ENCODE measurements around the gene MEI4. TPM values are rescaled to one million over a fixed set of nuclear protein-coding genes. Genes with fewer than 3 reads are reported as not detected.

Gene MEI4
- total and polyA plus RNA-seq, 2 of the 4 experiments (the other 2 are of a cell fraction), result not detected

DNA sequence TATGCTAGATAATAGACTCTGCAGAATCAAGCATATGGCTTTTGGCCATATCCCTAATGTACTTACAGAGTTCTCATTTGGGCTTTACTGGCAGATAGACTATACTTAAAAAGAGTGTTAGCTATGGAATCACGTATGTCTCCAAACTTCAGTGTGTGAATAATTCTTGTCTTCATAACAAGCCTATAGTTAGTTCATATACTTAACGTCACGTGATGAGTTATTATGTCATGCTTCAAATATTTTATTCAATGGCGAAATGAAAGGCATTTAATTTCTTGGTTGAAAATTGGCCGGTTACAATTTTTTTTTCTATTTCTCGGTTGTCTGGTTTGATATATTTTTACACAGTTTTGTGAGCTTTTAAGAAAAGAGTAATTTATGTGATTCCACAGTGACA, 62.7 kb downstream of the MEI4 start:
- DNase-seq (no peak), ATAC-seq (ENCODE audit: low read depth) (no peak)
- Histone ChIP-seq H2BK20ac (ENCODE audit: low read depth, low read length) (no peak overlapping the region), H2AK5ac (ENCODE audit: low read depth, low read length) (no peak overlapping the region), H3K4me3 (ENCODE audit: insufficient read depth, low read depth, low read length) (no peak overlapping the region), H3K36me3 (ENCODE audit: control insufficient read depth, insufficient read depth, low read length) (no peaks in the 10 kb centered on the region), H3K27me3 (ENCODE audit: control insufficient read depth, insufficient read depth, low read length) (no peaks in the 10 kb centered on the region), H3K23ac (ENCODE audit: low read depth, low read length) (no peak overlapping the region), H4K20me1 (ENCODE audit: insufficient read depth, low read length) (no peaks in the 10 kb centered on the region), H3K27ac (ENCODE audit: insufficient read depth, low read length) (no peak overlapping the region), H3K9me1 (ENCODE audit: insufficient read depth, low read length) (no peaks in the 10 kb centered on the region), H2BK5ac (ENCODE audit: low read depth, low read length, poor library complexity, severe bottlenecking) (no peak overlapping the region), H3K4me2 (ENCODE audit: low read depth, low read length) (no peak overlapping the region), H3K14ac (replicated peaks; ENCODE audit: low read depth, low read length) (no peak overlapping the region), H2AK9ac (replicated peaks; ENCODE audit: low read depth, low read length, poor library complexity) (no peak overlapping the region), H3K4ac (ENCODE audit: low read depth, low read length) (no peak overlapping the region), H3K9me3 (ENCODE audit: control insufficient read depth, insufficient read depth, low read length) (peaks cover 6% of the 10 kb centered on the region), H3K9ac (ENCODE audit: low read depth, low read length) (no peak overlapping the region), H3K79me1 (ENCODE audit: low read depth in 1 of 2, low read length in 2 of 2) (no peaks in the 10 kb centered on the region), H2BK15ac (ENCODE audit: low read depth, low read length) (no peak overlapping the region), H2BK120ac (ENCODE audit: low read depth, low read length) (no peak overlapping the region), H4K91ac (ENCODE audit: insufficient read depth, low read depth, low read length) (no peak overlapping the region), H3K56ac (ENCODE audit: extremely low read depth, insufficient read depth, low read length) (no peak overlapping the region), H2AFZ (replicated peaks; ENCODE audit: low read length, poor library complexity) (no peak overlapping the region), H3K4me1 (ENCODE audit: control insufficient read depth, insufficient read depth, low read length) (no peaks in the 10 kb centered on the region), H4K5ac (ENCODE audit: low read depth, low read length) (no peak overlapping the region), H3K18ac (ENCODE audit: low read depth, low read length) (no peak overlapping the region), H4K8ac (ENCODE audit: low read depth in 2 of 2, low read length in 2 of 2) (no peak overlapping the region)
- no TSS peak for BruUV-seq (replicated peaks)
- intact Hi-C loops (cut with micrococcal nuclease), result no loop called here
- POLR2A ChIA-PET (ENCODE audit: unreplicated experiment), result no interaction called here
- WGBS, 2 experiments (ENCODE audit: extremely low coverage in 2 of 2, insufficient read length in 1 of 2), result no CpG with 5 or more reads among the region's 6 CpGs
- TF ChIP-seq RFX5 (IDR thresholded peaks at IDR 0.05; ENCODE audit: low read depth, low read length), result no peak
- TF ChIP-seq BHLHE40 (IDR thresholded peaks at IDR 0.05; ENCODE audit: low read depth, low read length), result no peak
- TF ChIP-seq RAD21 (IDR thresholded peaks at IDR 0.05; ENCODE audit: low read length), result no peak
- TF ChIP-seq CEBPB (IDR thresholded peaks at IDR 0.05; ENCODE audit: low read depth, low read length), result no peak
- no peak for TF ChIP-seq CHD1 (IDR thresholded peaks at IDR 0.05; ENCODE audit: low read depth, low read length)
- TF ChIP-seq, protein P1, sequence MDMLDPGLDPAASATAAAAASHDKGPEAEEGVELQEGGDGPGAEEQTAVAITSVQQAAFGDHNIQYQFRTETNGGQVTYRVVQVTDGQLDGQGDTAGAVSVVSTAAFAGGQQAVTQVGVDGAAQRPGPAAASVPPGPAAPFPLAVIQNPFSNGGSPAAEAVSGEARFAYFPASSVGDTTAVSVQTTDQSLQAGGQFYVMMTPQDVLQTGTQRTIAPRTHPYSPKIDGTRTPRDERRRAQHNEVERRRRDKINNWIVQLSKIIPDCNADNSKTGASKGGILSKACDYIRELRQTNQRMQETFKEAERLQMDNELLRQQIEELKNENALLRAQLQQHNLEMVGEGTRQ (IDR thresholded peaks at IDR 0.05; ENCODE audit: low read depth, low read length), result no peak
- TF ChIP-seq MAZ (IDR thresholded peaks at IDR 0.05; ENCODE audit: borderline replicate concordance, low read depth, low read length), result no peak
- TF ChIP-seq POLR2A (IDR thresholded peaks at IDR 0.05; ENCODE audit: low read depth, low read length), result no peak
- TF ChIP-seq MAFK (IDR thresholded peaks at IDR 0.05; ENCODE audit: low read depth, low read length), result no peak
- no peak for TF ChIP-seq MXI1 (IDR thresholded peaks at IDR 0.05; ENCODE audit: borderline replicate concordance, low read depth, low read length)
- TF ChIP-seq, protein P2, sequence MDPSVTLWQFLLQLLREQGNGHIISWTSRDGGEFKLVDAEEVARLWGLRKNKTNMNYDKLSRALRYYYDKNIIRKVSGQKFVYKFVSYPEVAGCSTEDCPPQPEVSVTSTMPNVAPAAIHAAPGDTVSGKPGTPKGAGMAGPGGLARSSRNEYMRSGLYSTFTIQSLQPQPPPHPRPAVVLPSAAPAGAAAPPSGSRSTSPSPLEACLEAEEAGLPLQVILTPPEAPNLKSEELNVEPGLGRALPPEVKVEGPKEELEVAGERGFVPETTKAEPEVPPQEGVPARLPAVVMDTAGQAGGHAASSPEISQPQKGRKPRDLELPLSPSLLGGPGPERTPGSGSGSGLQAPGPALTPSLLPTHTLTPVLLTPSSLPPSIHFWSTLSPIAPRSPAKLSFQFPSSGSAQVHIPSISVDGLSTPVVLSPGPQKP (IDR thresholded peaks at IDR 0.05; ENCODE audit: borderline replicate concordance, low read depth, low read length), result no peak
- TF ChIP-seq RCOR1 (IDR thresholded peaks at IDR 0.05; ENCODE audit: insufficient replicate concordance, low read length), result no peak
- TF ChIP-seq NFE2L2 (IDR thresholded peaks at IDR 0.05; ENCODE audit: low read depth, low read length), result no peak
- no peak for TF ChIP-seq FOS (IDR thresholded peaks at IDR 0.05; ENCODE audit: low read depth, low read length)
- no peak for TF ChIP-seq SMC3 (IDR thresholded peaks at IDR 0.05; ENCODE audit: low read depth, low read length)
- CTCF ChIA-PET, result interaction anchor here (0.6 kb wide), 1 partner anchor 651 kb away, joined by 6 read pairs; no protein-coding TSS in a partner anchor
- in situ Hi-C loops (cut with MboI; ENCODE audit: low sequenced_read_pairs), result no loop called here
- dilution Hi-C loops (cut with HindIII; ENCODE audit: low sequenced_read_pairs, unreplicated experiment), result no loop called here
